CD14-positive monocyte (primary cell): Measurements from ENCODE around the gene PCDHGC4. TPM values are rescaled to one million over a fixed set of nuclear protein-coding genes. Genes with fewer than 3 reads are reported as not detected.

Experiments used
- DNase-seq, 3 donors: peaks; one replicate each; pipeline ENCODE4 v3.0.0-alpha.2; 2011 to 2022
- H2AFZ ChIP-seq: 2 replicates; pipeline ENCODE4 v1.6.0; 2012; ENCODE audit warnings: mild to moderate bottlenecking, low read depth, low read length, inconsistent platforms; ENCODE audit not compliant: insufficient read depth, poor library complexity, severe bottlenecking
- H3K27ac ChIP-seq, 2 donors: 1 replicate in 1 of 2; 2 replicates in 1 of 2; pipeline ENCODE4 v1.5.1; 2012 to 2013; ENCODE audit warnings: low read length in 2 of 2, control low read depth in 1 of 2, inconsistent platforms in 1 of 2, low read depth in 1 of 2, mild to moderate bottlenecking in 1 of 2
- H3K27me3 ChIP-seq, 2 donors: one replicate each; pipeline versions ENCODE4 v1.6.0 to v1.6.1; 2011 to 2013; ENCODE audit warnings: low read length in 2 of 2; ENCODE audit not compliant: control insufficient read depth in 2 of 2, insufficient read depth in 2 of 2
- H3K36me3 ChIP-seq, 2 donors: replicated peaks in 1 of 2; 1 replicate in 1 of 2; 2 replicates in 1 of 2; pipeline versions ENCODE4 v1.5.1 to v1.6.1; 2012 to 2013; ENCODE audit warnings: low read length in 2 of 2, control low read depth in 1 of 2, inconsistent platforms in 1 of 2, mild to moderate bottlenecking in 1 of 2; ENCODE audit not compliant: insufficient read depth in 2 of 2, control insufficient read depth in 1 of 2
- H3K4me1 ChIP-seq, 2 donors: 1 replicate in 1 of 2; 2 replicates in 1 of 2; pipeline versions ENCODE4 v1.5.1 to v1.6.1; 2012 to 2013; ENCODE audit warnings: low read length in 2 of 2, control low read depth in 1 of 2, inconsistent platforms in 1 of 2, mild to moderate bottlenecking in 1 of 2, moderate library complexity in 1 of 2; ENCODE audit not compliant: insufficient read depth in 2 of 2, control insufficient read depth in 1 of 2
- H3K4me2 ChIP-seq: replicated peaks from 2 replicates; pipeline ENCODE3; 2012; ENCODE audit warnings: low read length, moderate library complexity, mild to moderate bottlenecking; ENCODE audit not compliant: poor library complexity, severe bottlenecking; ENCODE audit errors: extremely low read depth
- H3K4me3 ChIP-seq, 3 experiments: fragments of 200-600 bp in 1 of 3; sonication (generic) in 1 of 3; replicated peaks in 1 of 3; 1 replicate in 2 of 3; 2 replicates in 1 of 3; pipeline ENCODE4 v1.5.1; 2011 to 2013; ENCODE audit warnings: low read length in 3 of 3, mild to moderate bottlenecking in 3 of 3, control low read depth in 2 of 3, low read depth in 2 of 3, inconsistent platforms in 1 of 3, moderate library complexity in 1 of 3
- H3K79me2 ChIP-seq: 2 replicates; pipeline ENCODE4 v1.6.0; 2012; ENCODE audit warnings: mild to moderate bottlenecking, control low read depth, inconsistent platforms, low read length, moderate library complexity; ENCODE audit not compliant: insufficient read depth
- H3K9ac ChIP-seq: 2 replicates; pipeline ENCODE4 v1.6.0; 2017; ENCODE audit warnings: low read length, mild to moderate bottlenecking; ENCODE audit not compliant: insufficient read depth, poor library complexity, severe bottlenecking
- H3K9me3 ChIP-seq, 2 donors: replicated peaks in 1 of 2; 1 replicate in 1 of 2; 2 replicates in 1 of 2; pipeline versions ENCODE4 v1.5.1 to v1.6.1; 2012 to 2013; ENCODE audit warnings: low read length in 2 of 2, control low read depth in 1 of 2; ENCODE audit not compliant: control insufficient read depth in 1 of 2, insufficient read depth in 1 of 2
- H4K20me1 ChIP-seq: 2 replicates; pipeline ENCODE4 v1.6.0; 2012; ENCODE audit warnings: mild to moderate bottlenecking, low read length, control low read depth, moderate library complexity; ENCODE audit not compliant: insufficient read depth
- H3K27ac Mint-ChIP-seq, 7 donors: one replicate each; pipeline ENCODE4 v1.8.0; 2020; ENCODE audit warnings: mild to moderate bottlenecking in 7 of 7, mixed read lengths in 7 of 7, moderate library complexity in 6 of 7, inconsistent platforms in 2 of 7
- H3K27me3 Mint-ChIP-seq, 3 donors: one replicate each; pipeline ENCODE4 v1.8.0; 2021 to 2022; ENCODE audit warnings: low read depth in 3 of 3, mild to moderate bottlenecking in 3 of 3, mixed read lengths in 3 of 3, moderate library complexity in 3 of 3, inconsistent platforms in 1 of 3
- H3K36me3 Mint-ChIP-seq, 2 donors: one replicate each; pipeline ENCODE4 v1.8.0; 2020; ENCODE audit warnings: mixed read lengths in 2 of 2, inconsistent platforms in 1 of 2, mild to moderate bottlenecking in 1 of 2
- H3K4me1 Mint-ChIP-seq: one replicate; pipeline ENCODE4 v1.8.0; 2020; ENCODE audit warnings: mild to moderate bottlenecking, mixed read lengths
- H3K4me3 Mint-ChIP-seq, 2 donors: one replicate each; pipeline ENCODE4 v1.8.0; 2020; ENCODE audit warnings: mild to moderate bottlenecking in 2 of 2, mixed read lengths in 2 of 2, moderate library complexity in 1 of 2
- H3K9me3 Mint-ChIP-seq, 7 donors: one replicate each; pipeline ENCODE4 v1.8.0; 2020 to 2022; ENCODE audit warnings: mixed read lengths in 7 of 7, mild to moderate bottlenecking in 6 of 7, moderate library complexity in 6 of 7, inconsistent platforms in 2 of 7
- CTCF ChIP-seq: fragments of 200-600 bp; IDR thresholded peaks from one replicate; pipeline ENCODE4 v1.8.0; 2022; ENCODE audit warnings: antibody characterized with exemption, mild to moderate bottlenecking
- WGBS: methylation state at CpG from one replicate; pipeline ENCODE4 v1.1.5; 2013; ENCODE audit warnings: missing lambda C conversion rate; ENCODE audit not compliant: insufficient coverage; 5-methylcytosine and 5-hydroxymethylcytosine counted together
- intact Hi-C, 2 donors: fragments of 100-400 bp; cut with micrococcal nuclease; formaldehyde crosslinking; loops; one replicate each; pipeline versions ENCODE4 v1.15.0 to v1.15.1; 2023
- polyA plus RNA-seq, 3 donors: library from polyadenylated mRNA; depleted of rRNA in 1 of 3; unstranded in 2 of 3; stranded (reverse) in 1 of 3; fragments of 300-500 nt in 2 of 3; fragments of >200 nt in 1 of 3; fragmentation: Illumina TruSeq in 2 of 3; gene quantifications; 1 replicate in 2 of 3; 2 replicates in 1 of 3; pipeline ENCODE4 v1.2.3, GENCODE V29; 2012 to 2021

The PCDHGC4 gene
- polyA plus RNA-seq, 3 donors: not detected

DNA sequence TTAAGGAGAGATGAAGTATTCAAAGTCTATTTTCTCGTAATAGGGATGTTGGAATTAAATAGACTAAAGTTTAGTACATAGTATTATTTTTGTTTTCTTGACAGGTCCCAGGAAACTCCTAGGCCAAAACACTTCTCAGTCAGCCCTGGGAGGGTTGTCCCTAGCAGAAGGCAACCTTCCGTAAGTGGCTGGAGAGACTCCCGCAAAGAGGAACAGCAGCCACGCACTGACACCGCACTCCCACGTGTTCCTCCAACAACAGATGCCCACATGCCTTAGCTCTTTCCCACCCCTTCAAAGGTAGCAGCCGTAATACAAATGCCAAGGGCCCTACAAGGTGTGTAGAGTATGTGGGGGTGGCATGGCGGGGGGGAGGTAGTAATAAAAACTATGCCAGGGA, 32.5 kb downstream of the PCDHGC4 start:
- Histone ChIP-seq H3K4me2 (no peak overlapping the region), H3K79me2 (peaks cover 14% of the 10 kb centered on the region), H3K36me3 (peaks cover 48 to 62% of the 10 kb centered on the region in 2 donors), H3K9me3 (no peaks in the 10 kb centered on the region), H3K4me1 (peaks cover 79 to 98% of the 10 kb centered on the region in 2 donors), H3K27me3 (peaks cover 0 to 5% of the 10 kb centered on the region in 2 donors), H3K27ac (no peak overlapping the region), H2AFZ (no peak overlapping the region), H4K20me1 (peaks cover 91% of the 10 kb centered on the region), H3K9ac (no peak overlapping the region), H3K4me3 (no peak overlapping the region)
- no peak for TF ChIP-seq CTCF
- WGBS: 32% methylated on average over 3 of the region's 8 CpGs
- Mint-ChIP-seq H3K4me3 (no peak overlapping the region), H3K36me3 (peaks cover 71 to 73% of the 10 kb centered on the region in 2 donors), H3K4me1 (peaks cover 91% of the 10 kb centered on the region), H3K27ac (peak overlapping the region in 1 of 7 donors; percentile 70), H3K9me3 (no peaks in the 10 kb centered on the region), H3K27me3 (peaks cover 0 to 17% (median 7%) of the 10 kb centered on the region in 3 donors)
- DNase-seq: no peak
- intact Hi-C loops: no loop called here

GRCh38 chr5:141517880-141518617, 33.2 kb downstream of the PCDHGC4 start:
- WGBS: 100% methylated on average over 6 of the region's 11 CpGs
- peak overlapping the region in 2 of 7 donors; percentile 25 to 57 for H3K27ac Mint-ChIP-seq
- no peak overlapping the region for H2AFZ ChIP-seq
- intact Hi-C loops: no loop called here
- H3K4me1 Mint-ChIP-seq: peaks cover 91% of the 10 kb centered on the region
- H3K4me1 ChIP-seq: peaks cover 77 to 98% of the 10 kb centered on the region in 2 donors
- no peak overlapping the region for H3K27ac ChIP-seq
- no peak overlapping the region for H3K9ac ChIP-seq
- H3K9me3 Mint-ChIP-seq: no peaks in the 10 kb centered on the region
- H3K4me3 ChIP-seq: no peak overlapping the region
- DNase-seq: no peak
- no peaks in the 10 kb centered on the region for H3K9me3 ChIP-seq
- H3K36me3 Mint-ChIP-seq: peaks cover 75 to 79% of the 10 kb centered on the region in 2 donors
- H3K79me2 ChIP-seq: peaks cover 14% of the 10 kb centered on the region
- peaks cover 98% of the 10 kb centered on the region for H4K20me1 ChIP-seq
- H3K4me2 ChIP-seq: no peak overlapping the region
- H3K27me3 ChIP-seq: peaks cover 0 to 5% of the 10 kb centered on the region in 2 donors
- no peak overlapping the region for H3K4me3 Mint-ChIP-seq
- H3K27me3 Mint-ChIP-seq: peaks cover 0 to 10% (median 3%) of the 10 kb centered on the region in 3 donors
- TF ChIP-seq CTCF: no peak
- peaks cover 55 to 69% of the 10 kb centered on the region in 2 donors for H3K36me3 ChIP-seq
